GM12801 (cell line): Measurements from ENCODE around the gene C17orf75.

ENCODE experiments used
- CTCF ChIP-seq: IDR thresholded peaks from one replicate; pipeline ENCODE4 v1.5.1; 2011; ENCODE audit warnings: control low read depth; ENCODE audit not compliant: insufficient read length; ENCODE audit errors: extremely low read depth

Gene C17orf75

GRCh38 chr17:32370426-32370825 is 28.5 kb upstream of the C17orf75 start:
- TF ChIP-seq CTCF = no peak

- TF ChIP-seq CTCF = no peak
Observed at GRCh38 chr17:32361270-32361669, 19.3 kb upstream of the C17orf75 start.

GRCh38 chr17:32357615-32358014 is 15.6 kb upstream of the C17orf75 start:
- no peak for TF ChIP-seq CTCF

GRCh38 chr17:32356750-32357149 is 14.8 kb upstream of the C17orf75 start:
- no peak for TF ChIP-seq CTCF

- TF ChIP-seq CTCF = no peak
Observed at GRCh38 chr17:32356378-32356743, 14.4 kb upstream of the C17orf75 start.

GRCh38 chr17:32355649-32356377 is 13.8 kb upstream of the C17orf75 start:
- no peak for TF ChIP-seq CTCF

- no peak for TF ChIP-seq CTCF
Observed at GRCh38 chr17:32350666-32351418, 8.9 kb upstream of the C17orf75 start.
